ENCODE data around the gene AK4.
"Not testable (repeated sequence)": the region's sequence is repeated elsewhere in the genome, so short reads cannot be mapped to it uniquely, and the experiment has no call there.

Gene AK4

DNA sequence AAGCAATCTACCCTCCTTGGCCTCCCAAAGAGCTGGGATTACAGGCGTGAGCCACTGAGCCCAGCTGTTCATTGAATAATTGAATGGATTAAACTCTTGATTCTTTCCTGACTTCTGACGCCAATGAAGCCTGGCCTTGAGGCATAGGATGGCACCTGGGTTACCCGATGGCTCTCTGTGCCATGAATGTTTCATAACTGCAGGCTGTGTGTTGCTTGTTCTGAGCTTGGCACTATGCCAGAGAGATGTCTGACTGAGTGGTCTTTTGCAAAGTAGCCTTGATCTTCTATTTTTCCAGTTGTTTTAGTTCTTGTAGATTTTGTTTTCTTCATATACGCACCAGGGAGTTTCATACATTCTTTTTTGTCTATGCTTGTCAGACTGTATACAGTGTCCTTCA lies 38.5 kb upstream of the AK4 start:
- Histone ChIP-seq H3K27ac (ENCODE audit: poor library complexity, severe bottlenecking) (no peak overlapping the region), H3K9me3 (ENCODE audit: severe bottlenecking) (no peaks in the 10 kb centered on the region), H3K4me3 (ENCODE audit: severe bottlenecking) (no peak overlapping the region), H3K27me3 (ENCODE audit: insufficient read depth, poor library complexity, severe bottlenecking) (no peaks in the 10 kb centered on the region), H3K36me3 (ENCODE audit: low read depth) (no peaks in the 10 kb centered on the region), H3K4me1 (ENCODE audit: insufficient read depth, poor library complexity, severe bottlenecking) (no peaks in the 10 kb centered on the region)
- DNase-seq (ENCODE audit: low spot score), result no peak
- ATAC-seq (ENCODE audit: low read depth), result no peak
- TF ChIP-seq, protein P1, sequence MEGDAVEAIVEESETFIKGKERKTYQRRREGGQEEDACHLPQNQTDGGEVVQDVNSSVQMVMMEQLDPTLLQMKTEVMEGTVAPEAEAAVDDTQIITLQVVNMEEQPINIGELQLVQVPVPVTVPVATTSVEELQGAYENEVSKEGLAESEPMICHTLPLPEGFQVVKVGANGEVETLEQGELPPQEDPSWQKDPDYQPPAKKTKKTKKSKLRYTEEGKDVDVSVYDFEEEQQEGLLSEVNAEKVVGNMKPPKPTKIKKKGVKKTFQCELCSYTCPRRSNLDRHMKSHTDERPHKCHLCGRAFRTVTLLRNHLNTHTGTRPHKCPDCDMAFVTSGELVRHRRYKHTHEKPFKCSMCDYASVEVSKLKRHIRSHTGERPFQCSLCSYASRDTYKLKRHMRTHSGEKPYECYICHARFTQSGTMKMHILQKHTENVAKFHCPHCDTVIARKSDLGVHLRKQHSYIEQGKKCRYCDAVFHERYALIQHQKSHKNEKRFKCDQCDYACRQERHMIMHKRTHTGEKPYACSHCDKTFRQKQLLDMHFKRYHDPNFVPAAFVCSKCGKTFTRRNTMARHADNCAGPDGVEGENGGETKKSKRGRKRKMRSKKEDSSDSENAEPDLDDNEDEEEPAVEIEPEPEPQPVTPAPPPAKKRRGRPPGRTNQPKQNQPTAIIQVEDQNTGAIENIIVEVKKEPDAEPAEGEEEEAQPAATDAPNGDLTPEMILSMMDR (IDR thresholded peaks at IDR 0.05; ENCODE audit: poor library complexity, severe bottlenecking), result no peak

DNA sequence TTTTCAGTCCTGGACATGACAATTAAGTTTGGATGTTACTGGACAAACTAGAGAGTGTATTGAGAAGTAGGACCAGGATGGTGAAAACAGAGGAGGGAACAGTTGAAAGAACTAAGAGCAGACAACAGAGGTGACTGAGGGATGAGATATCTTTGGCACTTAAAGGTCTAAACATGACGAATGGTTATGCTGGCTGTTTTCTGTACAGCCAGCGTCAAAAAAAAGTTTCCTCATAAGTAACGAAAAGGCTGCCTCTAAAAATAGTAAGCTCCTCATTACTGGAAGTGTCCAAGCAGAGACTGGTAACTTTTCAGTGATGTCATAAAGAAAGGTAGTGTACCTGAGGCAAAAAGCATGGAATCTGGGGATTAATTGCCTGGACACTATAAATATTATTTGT lies 35.2 kb upstream of the AK4 start:
- Histone ChIP-seq H3K9me3 (ENCODE audit: severe bottlenecking) (no peaks in the 10 kb centered on the region), H3K27me3 (ENCODE audit: insufficient read depth, poor library complexity, severe bottlenecking) (no peaks in the 10 kb centered on the region)
- TF ChIP-seq, protein P1 (IDR thresholded peaks at IDR 0.05; ENCODE audit: poor library complexity, severe bottlenecking), result no peak

DNA sequence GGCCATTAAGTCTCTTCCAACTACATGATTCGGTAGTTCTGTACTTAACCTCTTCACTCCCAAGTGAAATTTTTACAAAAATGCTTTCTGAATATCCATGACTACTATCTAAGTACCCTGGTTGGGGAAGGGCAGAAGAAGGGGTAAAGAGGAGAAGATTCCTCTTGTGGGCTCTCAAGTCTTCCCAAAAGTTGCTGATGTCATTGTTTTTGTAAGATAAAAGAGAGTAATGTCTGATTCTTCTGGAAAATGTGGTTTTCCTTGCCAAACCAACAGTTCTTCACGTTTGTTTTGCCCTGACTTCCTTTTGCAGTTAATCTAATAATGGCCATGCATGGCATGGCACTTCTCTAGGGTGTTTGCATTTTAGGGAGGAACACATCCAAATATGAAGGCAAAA lies 34.7 kb upstream of the AK4 start:
- ATAC-seq (ENCODE audit: low read depth) (no peak), DNase-seq (ENCODE audit: low spot score) (no peak)
- Histone ChIP-seq H3K27me3 (ENCODE audit: insufficient read depth, poor library complexity, severe bottlenecking) (no peaks in the 10 kb centered on the region), H3K9me3 (ENCODE audit: severe bottlenecking) (no peaks in the 10 kb centered on the region), H3K27ac (ENCODE audit: poor library complexity, severe bottlenecking) (no peak overlapping the region), H3K4me1 (ENCODE audit: insufficient read depth, poor library complexity, severe bottlenecking) (no peaks in the 10 kb centered on the region), H3K4me3 (ENCODE audit: severe bottlenecking) (no peak overlapping the region), H3K36me3 (ENCODE audit: low read depth) (no peaks in the 10 kb centered on the region)
- TF ChIP-seq, protein P1 (IDR thresholded peaks at IDR 0.05; ENCODE audit: poor library complexity, severe bottlenecking), result no peak

More for the DNA sequence above, 35.2 kb upstream of the AK4 start:
- DNase-seq (ENCODE audit: low spot score) (no peak), ATAC-seq (ENCODE audit: low read depth) (no peak)
- no peaks in the 10 kb centered on the region for H3K4me1 ChIP-seq (ENCODE audit: insufficient read depth, poor library complexity, severe bottlenecking)
- H3K4me3 ChIP-seq (ENCODE audit: severe bottlenecking), result no peak overlapping the region
- H3K27ac ChIP-seq (ENCODE audit: poor library complexity, severe bottlenecking), result no peak overlapping the region
- no peaks in the 10 kb centered on the region for H3K36me3 ChIP-seq (ENCODE audit: low read depth)

DNA sequence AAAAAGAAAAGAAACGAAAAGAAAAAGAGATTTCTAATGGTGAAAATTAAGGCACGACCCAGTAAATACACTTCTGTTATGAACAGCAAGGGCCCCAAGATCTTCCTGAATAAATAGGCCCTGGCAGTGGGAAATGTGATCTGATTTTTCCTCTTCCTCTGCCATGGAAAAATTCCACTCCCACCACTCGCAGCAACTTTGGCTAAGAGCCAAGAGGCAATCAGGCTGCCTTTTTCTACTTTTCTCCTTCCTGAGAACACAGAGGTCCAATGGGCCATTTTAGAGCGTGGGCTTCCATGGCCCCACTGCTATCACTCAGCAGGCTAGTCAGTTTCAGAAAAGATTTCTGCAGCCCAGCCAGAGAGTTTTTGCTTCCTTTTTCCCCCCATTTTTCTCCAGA lies 33.7 kb upstream of the AK4 start:
- H3K4me1 ChIP-seq (ENCODE audit: insufficient read depth, poor library complexity, severe bottlenecking), result no peaks in the 10 kb centered on the region
- no peak overlapping the region for H3K27ac ChIP-seq (ENCODE audit: poor library complexity, severe bottlenecking)
- ATAC-seq (ENCODE audit: low read depth), result no peak
- TF ChIP-seq, protein P1 (IDR thresholded peaks at IDR 0.05; ENCODE audit: poor library complexity, severe bottlenecking), result no peak
- no peaks in the 10 kb centered on the region for H3K27me3 ChIP-seq (ENCODE audit: insufficient read depth, poor library complexity, severe bottlenecking)
- no peak for DNase-seq (ENCODE audit: low spot score)
- no peaks in the 10 kb centered on the region for H3K36me3 ChIP-seq (ENCODE audit: low read depth)
- H3K9me3 ChIP-seq (ENCODE audit: severe bottlenecking), result no peaks in the 10 kb centered on the region
- H3K4me3 ChIP-seq (ENCODE audit: severe bottlenecking), result no peak overlapping the region

DNA sequence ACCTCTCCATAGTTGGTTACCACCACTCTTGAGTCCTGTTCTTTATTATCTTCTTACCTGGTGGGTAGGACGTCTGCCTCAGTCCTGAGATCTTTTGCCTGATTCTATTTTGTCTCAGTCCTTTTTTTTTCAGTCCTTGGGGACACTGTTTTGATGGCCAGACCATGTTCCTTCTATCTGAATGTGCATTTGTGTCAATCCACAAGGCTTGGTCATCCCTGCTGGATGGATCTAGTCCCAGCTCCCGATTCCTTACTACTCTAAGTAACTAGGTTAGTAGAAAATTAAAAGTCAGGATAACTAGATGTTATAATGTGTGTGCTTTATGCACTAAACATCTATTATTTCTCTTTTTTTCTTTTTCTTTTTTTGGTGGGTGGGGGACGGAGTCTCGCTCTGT lies 28.1 kb upstream of the AK4 start:
- Histone ChIP-seq H3K36me3 (ENCODE audit: low read depth) (no peaks in the 10 kb centered on the region), H3K4me3 (ENCODE audit: severe bottlenecking) (no peak overlapping the region), H3K9me3 (ENCODE audit: severe bottlenecking) (no peaks in the 10 kb centered on the region), H3K4me1 (ENCODE audit: insufficient read depth, poor library complexity, severe bottlenecking) (no peaks in the 10 kb centered on the region), H3K27ac (ENCODE audit: poor library complexity, severe bottlenecking) (no peak overlapping the region), H3K27me3 (ENCODE audit: insufficient read depth, poor library complexity, severe bottlenecking) (no peaks in the 10 kb centered on the region)
- DNase-seq (ENCODE audit: low spot score) (no peak), ATAC-seq (ENCODE audit: low read depth) (no peak)
- TF ChIP-seq, protein P1 (IDR thresholded peaks at IDR 0.05; ENCODE audit: poor library complexity, severe bottlenecking), result no peak

DNA sequence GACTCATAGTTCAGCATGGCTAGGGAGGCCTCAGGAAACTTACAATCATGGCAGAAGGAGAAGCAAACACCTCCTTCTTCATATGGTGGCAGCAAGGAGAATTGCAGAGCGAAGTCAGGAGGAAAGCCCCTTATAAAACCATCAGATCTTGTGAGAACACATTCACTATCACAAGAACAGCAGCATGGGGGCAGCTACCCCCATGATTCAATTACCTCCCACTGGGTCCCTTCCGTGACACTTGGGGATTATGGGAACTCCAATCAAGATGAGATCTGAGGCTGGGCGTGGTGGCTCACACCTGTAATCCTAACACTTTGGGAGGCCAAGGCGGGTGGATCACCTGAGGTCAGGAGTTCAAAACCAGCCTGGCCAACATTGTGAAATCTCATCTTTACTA lies 18.9 kb upstream of the AK4 start:
- H3K36me3 ChIP-seq (ENCODE audit: low read depth); H3K27ac ChIP-seq (ENCODE audit: poor library complexity, severe bottlenecking); ATAC-seq (ENCODE audit: low read depth); H3K4me3 ChIP-seq (ENCODE audit: severe bottlenecking); H3K4me1 ChIP-seq (ENCODE audit: insufficient read depth, poor library complexity, severe bottlenecking); H3K27me3 ChIP-seq (ENCODE audit: insufficient read depth, poor library complexity, severe bottlenecking); DNase-seq (ENCODE audit: low spot score); H3K9me3 ChIP-seq (ENCODE audit: severe bottlenecking): not testable (repeated sequence)

Measured in RWPE2 (cell line).